Fibroblast of skin of scalp (primary cell): ENCODE results near the gene POU6F1.

Experiments used
- DNase-seq: peaks from one replicate; pipeline ENCODE4 v3.0.0-alpha.2; 2013

The POU6F1 gene

DNA sequence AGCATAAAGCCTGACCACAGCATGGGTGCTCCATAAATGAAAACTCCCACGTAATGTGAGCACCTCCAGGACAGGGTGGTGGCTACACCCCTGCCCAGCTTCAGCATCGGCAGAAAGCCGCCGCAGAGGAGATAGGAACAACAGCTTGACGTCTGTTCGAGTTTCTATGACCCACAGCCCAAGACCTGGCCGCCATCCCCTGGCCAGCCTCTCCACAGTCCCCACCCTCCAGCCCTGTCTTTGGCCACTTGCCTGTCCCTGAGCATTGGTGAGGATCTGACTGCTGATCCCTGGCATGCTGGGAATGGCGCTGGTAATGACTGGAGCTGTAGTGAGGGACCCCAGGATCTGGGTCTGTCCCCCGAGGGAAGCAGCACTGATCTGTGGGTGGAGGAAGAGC is 21.3 kb downstream of the POU6F1 start:
- DNase-seq = no peak

DNA sequence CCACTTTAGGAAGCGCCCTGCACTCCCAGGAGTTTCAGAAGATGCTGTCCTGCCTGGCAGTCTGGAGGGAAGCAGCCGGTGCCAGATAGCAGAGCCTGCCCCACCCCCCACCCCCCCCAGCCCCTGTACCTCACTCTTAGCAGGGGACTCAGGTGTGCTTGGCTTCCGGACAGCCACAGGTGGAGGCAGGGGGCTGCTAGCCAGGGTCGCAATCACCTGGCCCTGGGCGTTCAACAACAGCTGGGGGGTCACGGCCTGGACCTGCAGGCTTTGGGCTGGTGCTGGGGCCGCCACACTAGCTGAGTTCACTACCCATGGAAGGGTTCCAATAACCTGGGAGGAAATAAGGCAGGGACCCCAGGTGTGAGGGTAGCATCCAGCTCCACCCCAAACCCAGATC is 22.0 kb downstream of the POU6F1 start:
- DNase-seq = no peak

DNA sequence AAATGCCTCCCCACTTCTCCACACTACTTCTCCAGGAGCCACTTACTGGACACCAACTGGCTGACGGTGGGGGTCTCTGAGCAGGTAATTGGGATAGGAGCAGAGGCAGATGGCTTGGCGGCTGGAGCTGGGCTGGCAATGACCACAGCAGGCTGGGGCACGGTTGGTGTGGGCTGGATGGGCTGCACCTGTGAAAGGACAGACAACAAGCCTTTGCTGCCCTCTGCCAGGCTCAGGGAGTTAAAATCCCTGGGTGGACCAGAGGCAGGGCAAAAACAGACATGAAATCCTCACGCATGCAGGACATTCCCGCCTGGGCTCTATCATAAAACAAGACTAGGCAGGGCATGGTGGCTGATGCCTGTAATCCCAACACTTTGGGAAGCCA is 25.6 kb downstream of the POU6F1 start:
- DNase-seq = no peak

GRCh38 chr12:51191516-51192283 is 26.2 kb downstream of the POU6F1 start:
- DNase-seq = no peak

DNA sequence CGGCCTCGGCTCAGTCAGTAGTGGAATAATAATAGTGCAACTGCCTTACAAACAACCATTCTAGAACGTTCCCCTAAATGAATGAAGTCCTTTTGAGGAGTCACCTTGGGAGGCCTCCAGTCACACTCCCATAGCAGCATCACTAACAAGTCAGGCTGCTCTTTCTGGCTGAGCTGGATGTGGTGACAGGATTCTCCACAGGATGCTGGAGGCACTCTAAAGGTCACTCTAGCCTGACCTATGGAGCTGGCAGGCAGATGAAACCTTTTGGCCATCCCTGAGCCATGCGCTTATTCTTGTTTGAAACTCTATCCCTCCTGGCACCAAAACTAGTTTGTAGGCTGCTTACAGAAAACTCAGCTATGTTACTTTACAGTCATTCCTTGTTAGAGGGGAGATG is 27.0 kb downstream of the POU6F1 start:
- DNase-seq = no peak

- no peak for DNase-seq
Observed at GRCh38 chr12:51189790-51190355, 28.0 kb downstream of the POU6F1 start.

GRCh38 chr12:51188359-51189051 is 29.4 kb downstream of the POU6F1 start:
- DNase-seq = no peak

- DNase-seq = no peak
Observed at GRCh38 chr12:51187370-51187987, 30.4 kb downstream of the POU6F1 start.

- no peak for DNase-seq
Observed at GRCh38 chr12:51186465-51187085, 31.3 kb downstream of the POU6F1 start.

DNA sequence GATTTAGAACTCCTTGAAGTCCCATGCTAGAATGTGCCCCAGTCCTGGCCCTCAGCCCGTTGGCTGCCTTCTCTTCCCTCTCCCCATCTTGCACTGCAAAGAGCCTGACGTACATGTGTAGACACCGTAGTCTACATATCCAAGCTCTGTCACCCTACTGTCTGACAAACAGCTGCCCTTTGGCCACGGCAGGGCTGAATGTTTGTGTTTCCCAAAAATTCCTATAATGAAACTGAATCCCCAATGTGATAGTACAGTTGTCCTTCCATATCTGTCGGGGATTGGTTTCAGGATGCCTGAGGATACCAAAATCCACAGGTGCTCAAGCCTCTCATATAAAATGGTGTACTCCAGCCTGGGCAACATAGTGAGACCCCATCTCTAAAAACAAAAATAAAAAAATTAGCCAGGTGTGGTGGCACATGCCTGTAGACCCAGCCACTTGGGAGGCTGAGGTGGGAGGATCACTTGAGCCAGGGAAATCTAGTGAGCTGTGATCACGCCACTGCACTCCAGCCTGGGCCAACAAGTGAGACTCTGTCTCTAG is 32.6 kb downstream of the POU6F1 start:
- no peak for DNase-seq

DNA sequence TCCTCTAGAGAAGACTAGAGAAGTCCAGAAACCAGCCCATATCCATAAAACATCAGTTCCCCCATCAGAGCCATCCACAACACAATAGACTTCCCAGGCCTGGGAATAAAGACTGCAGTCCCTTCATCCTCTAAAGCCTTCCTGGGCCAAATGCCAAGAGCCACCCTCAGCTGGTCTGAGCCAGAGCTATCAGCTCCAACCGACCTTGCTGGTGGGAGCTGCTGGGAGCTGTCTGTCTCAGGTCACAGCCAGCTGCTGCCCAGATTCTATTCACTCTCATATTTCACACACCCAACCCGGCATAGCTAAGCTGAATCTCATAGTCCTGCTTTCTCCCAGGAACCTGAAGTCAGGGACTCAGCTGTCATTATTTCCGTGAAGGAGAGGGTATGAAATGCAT is 34.0 kb downstream of the POU6F1 start:
- peak; percentile 44 for DNase-seq

GRCh38 chr12:51183349-51183748 is 34.5 kb downstream of the POU6F1 start:
- DNase-seq = no peak

DNA sequence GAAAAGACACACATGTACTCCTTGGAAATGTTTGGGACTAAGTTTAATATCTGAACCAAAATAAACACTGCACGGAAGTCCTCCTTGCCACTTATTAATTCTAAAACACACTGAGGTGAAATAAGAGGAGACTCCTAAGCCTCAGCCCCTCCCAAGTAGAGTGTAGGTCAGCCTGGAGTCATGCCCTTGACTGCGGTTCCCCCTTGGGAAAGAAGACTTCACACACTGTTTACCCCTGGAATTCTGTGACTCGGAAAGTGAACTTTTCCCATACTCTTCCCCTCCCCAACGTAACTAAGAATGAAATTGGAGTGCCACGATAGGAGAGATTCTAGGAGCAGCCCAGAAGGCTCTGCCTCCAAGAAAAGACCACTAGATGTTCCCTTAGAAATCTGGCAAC is 36.3 kb downstream of the POU6F1 start:
- DNase-seq = no peak

GRCh38 chr12:51177897-51178296 is 40.0 kb downstream of the POU6F1 start:
- no peak for DNase-seq

GRCh38 chr12:51174501-51174900 is 43.4 kb downstream of the POU6F1 start:
- no peak for DNase-seq

DNA sequence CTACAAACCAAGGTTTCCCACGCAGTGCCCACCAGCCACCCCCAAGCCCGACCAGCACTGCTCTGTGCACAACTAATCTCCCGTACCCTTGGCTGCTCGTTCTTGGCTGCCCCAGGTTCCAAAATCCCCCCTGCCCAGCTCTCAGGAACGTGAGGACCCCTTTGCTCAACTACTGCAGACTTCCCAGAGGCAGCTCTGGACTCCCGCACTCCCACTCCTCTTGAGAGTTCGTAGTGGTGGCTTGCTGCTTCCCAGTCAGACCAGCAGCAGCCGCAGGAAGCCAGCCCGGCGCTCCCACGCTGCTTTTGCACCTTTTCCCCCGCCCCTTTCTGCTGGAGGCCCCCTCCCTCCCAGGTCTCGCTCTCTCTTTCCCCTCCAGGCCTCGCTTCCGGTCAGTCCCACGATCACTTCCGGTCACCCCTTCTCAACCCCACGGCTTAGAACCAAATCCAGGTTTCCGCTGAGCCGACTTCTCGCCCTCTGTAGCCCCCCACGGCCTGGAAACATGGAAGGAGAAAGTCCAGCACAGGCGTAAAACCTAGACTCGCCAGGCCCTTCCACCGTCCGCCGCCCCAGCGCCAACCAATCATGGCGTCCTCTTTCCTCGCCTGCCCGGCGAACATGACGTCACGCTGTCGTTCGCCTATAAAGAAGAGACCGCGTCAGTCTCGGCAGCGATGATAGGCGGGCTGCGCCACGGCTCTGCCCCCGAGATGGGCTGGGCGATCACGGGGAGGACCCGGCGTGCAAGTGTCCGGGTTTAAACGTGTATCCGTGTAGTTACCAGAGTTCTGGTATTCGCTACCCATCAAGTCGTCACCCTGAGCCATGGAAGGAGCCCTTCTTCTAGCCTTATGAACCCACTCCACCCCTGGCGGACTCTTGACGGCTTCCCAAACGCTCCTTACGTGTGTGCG is 45.1 kb downstream of the POU6F1 start, which contains the start of gene TFCP2:
Gene TFCP2, minus strand, starts transcription at position 621 of the 917 bp plus-strand sequence. CDS start 713 bp downstream, outside the sequence.
- peak; percentile 97 for DNase-seq

GRCh38 chr12:51171884-51172514 is 45.9 kb downstream of the POU6F1 start:
- DNase-seq = no peak

- DNase-seq = no peak
Observed at GRCh38 chr12:51163795-51164194, 54.1 kb downstream of the POU6F1 start.

DNA sequence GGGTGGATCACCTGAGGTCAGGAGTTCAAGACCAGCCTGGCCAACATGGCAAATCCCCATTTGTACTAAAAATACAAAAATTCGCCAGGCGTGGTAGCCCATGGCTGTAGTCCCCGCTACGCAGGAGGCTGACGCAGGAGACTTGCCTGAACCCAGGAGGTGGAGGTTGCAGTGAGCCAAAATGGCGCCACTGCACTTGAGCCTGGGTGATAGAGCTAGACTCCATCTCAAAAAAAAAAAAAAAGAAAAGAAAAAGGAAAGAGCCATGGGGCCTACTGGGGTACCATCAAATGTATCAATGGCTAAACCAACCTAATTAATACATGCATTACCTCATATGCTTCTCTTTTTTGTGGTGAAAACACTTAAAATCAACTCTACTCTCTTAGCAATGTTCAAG is 55.6 kb downstream of the POU6F1 start:
- no peak for DNase-seq

DNA sequence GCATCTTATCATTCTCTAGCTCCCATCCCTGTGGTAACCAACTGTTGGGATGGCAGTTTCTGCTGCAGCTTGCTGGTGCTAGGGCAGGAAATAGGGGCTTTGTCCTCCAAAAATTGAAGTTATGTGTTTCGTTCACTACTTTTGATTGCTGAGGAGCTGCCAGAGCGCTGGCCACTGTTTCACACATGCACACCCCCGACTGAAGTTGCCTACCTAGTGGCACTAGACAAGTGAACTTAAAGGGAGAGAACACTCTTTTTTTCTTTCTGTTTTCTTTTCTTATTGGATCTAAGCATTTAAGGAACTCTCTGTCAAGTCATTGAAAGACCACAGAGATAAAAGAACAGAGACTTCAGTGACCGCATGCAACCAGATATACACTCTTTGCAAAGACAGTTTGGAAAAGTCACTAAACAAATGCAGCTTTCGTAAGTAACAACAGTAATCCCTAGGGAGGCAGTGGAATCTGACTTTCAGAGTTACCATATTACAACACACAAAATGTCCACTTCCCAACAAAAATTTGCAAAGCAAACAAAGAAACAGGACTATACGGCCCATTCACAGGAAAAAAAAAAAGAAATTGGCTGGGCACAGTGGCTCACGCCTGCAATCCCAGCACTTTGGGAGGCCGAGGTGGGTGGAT is 56.9 kb downstream of the POU6F1 start:
- peak; percentile 71 for DNase-seq
